Urinary bladder (tissue), 4 donors: ENCODE measurements around the gene NT5C3A. TPM values are rescaled to one million over a fixed set of nuclear protein-coding genes. Genes with fewer than 3 reads are reported as not detected.
"Not testable (repeated sequence)": the region's sequence is repeated elsewhere in the genome, so short reads cannot be mapped to it uniquely, and the experiment has no call there.

ENCODE experiments used
- DNase-seq: peaks from one replicate; pipeline ENCODE4 v3.0.0-alpha.2; 2015; ENCODE audit errors: extremely low spot score
- H3K27ac ChIP-seq: one replicate; pipeline ENCODE4 v1.5.1; 2013; ENCODE audit warnings: low read depth, mild to moderate bottlenecking, moderate library complexity
- H3K36me3 ChIP-seq: one replicate; pipeline ENCODE4 v1.6.1; 2013; ENCODE audit warnings: mild to moderate bottlenecking, moderate library complexity; ENCODE audit not compliant: insufficient read depth
- H3K4me1 ChIP-seq: one replicate; pipeline ENCODE4 v1.6.1; 2013; ENCODE audit warnings: mild to moderate bottlenecking, moderate library complexity; ENCODE audit not compliant: insufficient read depth
- H3K4me3 ChIP-seq: one replicate; pipeline ENCODE4 v1.5.1; 2013; ENCODE audit warnings: low read depth, low read length
- WGBS: extraction: QIAGEN DNeasy Blood & Tissue Kit; methylation state at CpG from one replicate; pipeline ENCODE4 v1.1.7; 2013; 5-methylcytosine and 5-hydroxymethylcytosine counted together
- polyA plus RNA-seq: library from polyadenylated mRNA; stranded (reverse); fragments of 200-250 nt; gene quantifications from one replicate; pipeline ENCODE4 v1.2.3, GENCODE V29; 2013
- small RNA-seq: library from RNA; depleted of rRNA; stranded (forward); fragments of <200 nt; gene quantifications from one replicate; pipeline ENCODE3, GENCODE V24; 2014
- total RNA-seq: library from RNA; depleted of rRNA; stranded (reverse); fragments of >200 nt; gene quantifications from one replicate; pipeline ENCODE4 v1.2.3, GENCODE V29; 2014
- donor health status: healthy with polysubstance abuse.
- donor health status: healthy.

NT5C3A gene
- total and polyA plus RNA-seq, 2 donors: 15.8 to 61.4 TPM

DNA sequence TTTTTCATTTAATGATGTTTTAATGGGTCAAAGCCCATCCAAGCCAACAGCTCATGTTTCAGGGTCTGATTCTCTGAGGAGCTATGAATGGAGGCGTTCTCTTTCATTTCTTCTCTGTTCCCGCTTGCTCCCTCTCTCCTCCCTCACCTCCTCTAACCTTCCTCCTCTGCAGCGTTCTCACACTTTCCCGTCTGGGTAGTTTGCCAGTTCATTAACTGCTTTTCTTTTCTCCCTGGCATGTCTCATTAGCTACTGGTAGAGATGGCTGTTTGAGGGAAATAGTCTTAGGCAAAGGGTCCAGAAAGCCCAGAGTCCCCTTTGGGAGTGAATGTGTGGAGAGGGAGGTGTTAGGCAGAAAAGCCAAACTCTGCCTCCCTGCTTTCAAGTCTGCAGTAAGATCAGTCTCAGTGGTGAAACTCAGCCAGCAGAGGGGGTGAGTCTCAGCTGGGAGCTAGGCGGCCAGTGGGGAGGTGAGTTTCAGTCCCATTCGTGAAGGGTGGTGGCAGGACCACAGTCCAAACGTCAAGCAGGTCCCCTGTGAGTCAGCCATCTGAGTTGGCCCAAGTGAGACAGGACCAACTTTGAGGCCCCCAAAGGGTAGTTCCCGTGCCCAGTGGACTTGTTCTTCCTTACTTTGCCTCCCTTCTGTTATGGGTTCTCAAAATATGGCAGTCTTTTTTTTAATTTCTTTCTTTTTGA is 98.0 kb downstream of the NT5C3A start:
- 21% methylated on average over 6 of the region's 8 CpGs for WGBS
- DNase-seq: peak; percentile 55
- not testable (repeated sequence) for H3K4me1 ChIP-seq, H3K36me3 ChIP-seq, H3K27ac ChIP-seq, H3K4me3 ChIP-seq

Small RNA genes within 50 kb of the gene (small RNA-seq; reads per million reads assigned to genes)
- gene RN7SL505P (not detected), gene RNU6-388P (not detected), gene RPS29P14 (not detected)

Other genes starting within 250 kb of the NT5C3A start
- 64.8 TPM for gene KBTBD2, start 171.0 kb downstream of the NT5C3A start, total RNA-seq
- gene KBTBD2, start 171.0 kb downstream of the NT5C3A start, polyA plus RNA-seq: 19.5 TPM
- 232 TPM for gene FKBP9, start 105.3 kb downstream of the NT5C3A start, total RNA-seq
- gene FKBP9, start 105.3 kb downstream of the NT5C3A start, polyA plus RNA-seq: 75.1 TPM
- gene RP9, start 46.6 kb upstream of the NT5C3A start, total RNA-seq: 7.8 TPM
- 10.1 TPM for gene RP9, start 46.6 kb upstream of the NT5C3A start, polyA plus RNA-seq
- gene BBS9, start 66.8 kb upstream of the NT5C3A start, total RNA-seq: 72.8 TPM
- gene BBS9, start 66.8 kb upstream of the NT5C3A start, polyA plus RNA-seq: 7.3 TPM